ENCODE data around the gene RSPO3.

Gene RSPO3

DNA sequence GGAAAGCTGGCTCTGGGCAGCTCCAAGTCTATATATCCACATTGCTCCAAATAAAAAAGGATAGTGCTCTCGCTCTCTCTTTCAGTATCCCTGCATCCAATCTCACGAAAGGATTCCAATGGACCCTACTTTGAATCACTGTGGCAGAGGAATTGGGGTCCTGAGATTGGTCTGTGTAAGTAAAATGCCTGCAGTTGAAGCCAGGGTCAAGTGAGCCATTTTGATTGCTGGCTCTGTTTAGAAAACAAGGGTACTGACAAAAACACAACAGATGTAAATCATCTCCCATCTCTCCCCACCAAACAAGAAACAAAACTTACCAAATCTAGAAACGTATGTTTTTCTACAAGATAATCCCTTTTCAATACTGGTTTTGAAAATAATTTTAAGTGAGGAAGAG is 45.6 kb downstream of the RSPO3 start:
- no peak for DNase-seq (ENCODE audit: low spot score)

DNA sequence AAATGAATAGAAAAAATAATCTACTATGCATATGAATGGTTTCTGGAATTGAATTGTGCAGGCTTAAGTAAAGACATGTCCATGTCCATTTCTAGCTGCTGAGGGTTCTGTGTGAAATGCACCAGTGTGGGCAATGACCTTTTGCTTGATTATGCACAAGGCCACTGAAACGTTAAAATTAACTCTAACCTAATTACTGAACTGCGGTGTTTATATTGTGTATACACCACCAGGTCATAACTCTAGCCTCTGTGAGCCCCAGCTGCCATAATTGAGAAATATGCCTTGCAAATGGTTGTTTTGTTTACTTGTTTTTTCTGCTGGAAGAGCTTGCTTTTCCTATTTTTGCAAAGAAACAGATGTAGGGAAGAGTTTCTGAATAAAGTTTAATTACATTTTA is 46.1 kb downstream of the RSPO3 start:
- no peak for DNase-seq (ENCODE audit: low spot score)

DNA sequence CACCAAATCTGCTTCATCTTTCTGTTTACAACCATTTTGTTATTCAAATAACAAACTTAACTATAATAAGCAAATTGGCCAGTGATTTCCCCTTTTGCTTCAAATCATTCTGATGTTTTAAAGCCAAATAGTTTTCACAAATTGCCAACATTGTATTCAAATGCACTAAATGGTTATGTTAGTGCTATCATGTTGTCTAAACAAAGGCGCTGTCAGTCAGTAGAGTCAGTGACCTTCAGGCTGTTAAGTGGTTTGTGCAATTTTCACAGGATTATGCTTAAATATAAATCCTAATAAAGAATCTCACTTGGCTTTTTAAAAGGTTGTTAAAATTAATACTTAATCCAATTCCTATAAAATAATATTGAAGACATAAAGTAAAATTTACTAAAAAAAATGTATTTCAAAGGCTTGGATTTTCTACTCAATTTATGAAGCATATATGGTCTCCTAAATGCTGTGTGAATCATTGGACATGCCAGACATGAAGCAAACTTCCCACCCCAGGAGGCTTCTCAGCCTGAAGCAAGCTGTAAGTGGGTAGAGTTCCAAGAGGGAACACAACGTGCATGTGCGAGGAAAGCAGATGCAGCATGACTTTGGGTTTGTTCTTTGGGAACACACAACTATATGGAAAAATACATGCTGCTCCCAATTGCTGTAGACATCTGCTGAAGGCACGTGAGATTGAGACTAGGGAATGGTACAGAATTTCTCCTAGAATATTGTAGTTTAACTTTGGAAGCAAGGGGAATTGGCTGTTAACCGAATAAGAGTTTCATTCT is 54.9 kb downstream of the RSPO3 start:
- no peak for DNase-seq (ENCODE audit: low spot score)

- DNase-seq (ENCODE audit: low spot score) = no peak
Measured at GRCh38 chr6:127176146-127176545, 57.7 kb downstream of the RSPO3 start.

DNA sequence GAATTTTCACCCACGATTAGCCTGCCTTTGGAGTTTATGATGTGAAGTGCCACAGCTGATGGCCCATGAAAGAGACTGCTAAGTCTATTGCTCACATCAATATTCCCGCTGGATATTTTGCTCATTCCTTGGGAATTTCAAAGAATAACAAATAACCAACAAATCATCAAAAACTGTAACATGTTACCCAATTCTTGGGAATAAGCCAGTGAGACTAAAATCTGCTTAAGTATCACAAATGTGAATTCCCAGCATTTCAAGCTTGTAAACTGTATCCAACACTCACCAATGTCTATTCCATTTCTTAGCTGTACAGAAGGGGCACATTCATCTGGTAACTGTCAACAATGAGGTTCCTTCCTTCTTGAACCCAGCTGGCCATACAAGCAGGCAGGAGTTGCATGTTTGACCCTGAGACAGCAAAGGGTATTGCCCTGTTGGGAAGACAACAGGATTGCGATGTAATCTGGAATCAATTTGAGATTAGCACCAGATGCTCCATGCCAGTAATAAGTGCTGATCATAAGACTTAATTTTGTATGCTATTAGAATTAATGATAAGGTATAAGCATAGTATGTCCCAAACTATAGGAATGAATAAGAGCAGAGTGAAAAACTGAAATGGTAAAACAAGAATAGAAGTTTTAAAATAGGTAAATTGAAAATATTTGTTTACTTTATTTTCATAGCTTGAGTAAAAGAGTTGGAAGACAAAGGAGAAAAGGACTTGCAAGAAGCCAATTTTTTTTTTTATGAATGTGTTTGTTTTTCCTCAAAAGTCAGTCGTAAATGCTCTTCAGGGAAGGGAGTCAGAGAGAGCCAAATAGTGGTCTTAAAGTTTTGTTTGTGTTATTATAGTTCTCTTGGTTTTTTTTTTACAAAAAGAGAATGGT is 58.8 kb downstream of the RSPO3 start:
- peak; percentile 28 for DNase-seq (ENCODE audit: low spot score)

DNA sequence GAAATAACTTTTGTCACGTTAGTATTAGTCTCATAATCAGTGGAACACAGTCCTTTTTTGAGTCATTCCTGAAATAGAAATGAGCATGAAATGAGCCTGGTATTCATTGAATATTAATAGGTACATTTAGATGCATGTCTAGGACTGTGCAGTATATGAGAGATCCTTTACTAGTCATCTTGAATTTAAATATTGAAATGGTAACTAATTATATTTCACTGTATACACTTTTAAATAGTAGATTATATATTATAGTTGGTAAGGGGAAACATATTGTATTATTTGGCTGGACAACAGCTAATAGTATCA is 59.4 kb downstream of the RSPO3 start:
- DNase-seq (ENCODE audit: low spot score) = no peak

GRCh38 chr6:127178746-127179145 is 60.3 kb downstream of the RSPO3 start:
- DNase-seq (ENCODE audit: low spot score) = peak; percentile 14

DNA sequence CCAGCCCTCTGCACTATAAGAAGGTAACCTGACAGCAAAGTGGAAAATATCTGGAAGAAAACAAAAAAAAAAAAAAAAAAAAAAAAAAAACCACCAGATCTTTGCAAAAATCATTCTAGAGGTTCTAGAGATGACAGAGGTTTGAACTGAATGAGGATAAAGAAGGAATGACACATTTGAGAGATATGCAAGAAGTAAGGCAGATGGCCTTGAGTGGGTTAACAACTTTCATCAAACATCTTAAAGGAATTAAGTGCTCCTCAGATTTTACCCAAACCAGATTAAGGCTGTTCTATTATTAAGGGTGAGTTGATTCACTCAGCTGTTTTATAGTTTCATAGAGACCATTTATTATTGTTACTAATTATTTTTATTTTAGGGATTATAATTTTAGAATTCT is 62.0 kb downstream of the RSPO3 start:
- no peak for DNase-seq (ENCODE audit: low spot score)

DNA sequence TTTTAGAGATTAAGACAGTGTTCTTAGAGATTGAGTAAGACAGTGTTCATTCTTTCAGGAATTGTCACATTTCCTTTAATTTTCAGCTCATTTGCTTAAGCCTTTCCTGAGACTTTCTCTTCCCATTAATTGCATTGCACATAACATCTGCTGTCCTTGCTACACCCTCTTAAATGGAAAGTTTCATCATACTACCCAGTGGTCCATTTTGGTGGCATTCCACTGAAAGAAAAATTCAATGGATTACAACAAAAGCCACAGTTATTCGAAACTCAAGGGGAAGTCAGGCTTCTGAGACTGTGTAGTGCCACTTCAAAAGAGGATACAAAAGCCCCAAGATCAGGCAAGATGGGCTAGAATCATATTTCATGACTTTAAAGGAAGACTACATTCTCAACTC is 64.0 kb downstream of the RSPO3 start:
- DNase-seq (ENCODE audit: low spot score) = peak; percentile 49

- no peak for DNase-seq (ENCODE audit: low spot score)
Measured at GRCh38 chr6:127185437-127185995, 67.0 kb downstream of the RSPO3 start.

DNA sequence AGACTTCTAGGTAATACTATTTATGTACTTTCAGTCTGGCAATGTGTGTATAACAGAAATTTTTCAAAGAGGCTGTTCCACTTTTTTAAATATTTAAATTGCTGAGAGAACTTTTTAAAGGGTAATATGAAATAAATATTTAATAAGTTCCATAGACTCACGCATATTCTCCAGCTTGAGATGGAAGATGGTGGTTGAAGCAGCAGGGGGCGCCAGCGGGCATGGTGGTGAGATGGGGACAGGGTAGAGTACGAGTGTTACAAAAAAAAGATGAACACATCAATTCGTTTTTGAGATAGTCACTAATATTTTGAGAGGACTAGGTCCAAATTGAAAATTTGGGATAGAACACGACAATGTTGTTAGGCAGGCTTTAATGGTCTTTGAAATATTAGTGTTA is 68.4 kb downstream of the RSPO3 start:
- no peak for DNase-seq (ENCODE audit: low spot score)

- DNase-seq (ENCODE audit: low spot score) = no peak
Measured at GRCh38 chr6:127188744-127189143, 70.3 kb downstream of the RSPO3 start.

DNA sequence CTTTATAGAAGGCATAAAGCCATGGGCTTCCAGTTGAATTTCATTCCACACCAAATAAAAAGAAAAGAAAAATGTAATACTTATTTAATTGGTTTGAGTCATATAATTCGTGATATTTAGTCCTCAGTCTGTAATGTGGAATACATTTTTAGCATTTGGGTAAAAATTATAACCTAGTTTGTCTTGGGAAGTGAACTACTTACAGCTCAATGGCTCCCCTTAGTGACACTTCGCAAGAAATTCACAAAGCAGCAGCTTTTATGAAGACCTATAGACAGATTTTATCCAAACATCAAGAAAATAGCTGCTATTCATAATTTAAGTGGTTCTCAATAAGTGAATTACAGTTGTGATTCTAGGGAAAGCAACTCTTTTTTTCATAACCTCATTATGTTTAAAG is 72.1 kb downstream of the RSPO3 start:
- DNase-seq (ENCODE audit: low spot score) = peak; percentile 41

DNA sequence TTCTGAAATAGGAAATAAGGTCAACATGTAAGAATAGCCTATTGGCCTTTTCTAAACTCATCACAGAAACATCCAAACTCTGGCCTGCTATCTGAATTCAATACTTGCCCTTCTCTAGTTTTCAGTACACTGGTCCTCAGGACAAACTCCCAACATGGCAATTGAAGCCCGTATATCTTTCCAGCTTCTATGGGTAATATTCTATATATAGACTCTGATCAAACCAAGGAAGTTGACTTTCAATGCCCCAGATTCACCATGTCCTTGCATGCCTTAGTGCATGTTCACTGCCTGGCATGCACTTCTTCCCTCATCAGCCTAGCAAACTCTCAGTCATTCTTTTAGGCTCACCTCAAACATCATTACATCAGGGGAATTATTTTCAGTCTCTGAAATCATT is 73.2 kb downstream of the RSPO3 start:
- no peak for DNase-seq (ENCODE audit: low spot score)

DNA sequence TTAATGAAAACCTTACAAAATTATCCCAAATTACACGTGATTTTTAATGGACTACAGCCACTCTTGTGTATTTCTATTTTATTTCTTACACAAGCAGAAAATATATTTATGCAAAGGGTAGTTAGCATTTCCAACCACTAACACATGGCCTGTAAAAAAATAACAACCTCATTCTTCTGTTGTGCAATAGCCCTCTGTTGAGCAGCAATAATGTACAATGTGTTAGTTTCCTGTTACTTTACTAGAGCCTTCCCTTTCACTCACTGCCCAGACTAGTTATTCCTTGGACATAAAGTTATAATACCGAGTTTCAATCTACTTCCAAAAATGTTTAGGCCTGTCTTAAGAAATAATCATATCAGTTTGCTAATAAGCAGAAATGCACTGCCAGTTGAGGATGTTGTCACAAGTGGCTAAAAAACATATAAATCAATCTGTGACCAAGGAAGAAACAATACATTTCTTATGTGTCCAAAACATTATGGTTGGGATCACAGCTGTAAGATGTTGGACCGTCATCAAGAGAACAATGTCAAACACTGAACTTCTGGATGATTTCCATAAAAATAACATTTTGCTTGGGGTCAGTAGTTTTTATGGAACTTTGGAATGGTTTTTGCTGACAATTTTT is 74.6 kb downstream of the RSPO3 start:
- peak; percentile 52 for DNase-seq (ENCODE audit: low spot score)

GRCh38 chr6:127195833-127196232 is 77.4 kb downstream of the RSPO3 start:
- no peak for DNase-seq (ENCODE audit: low spot score)

DNA sequence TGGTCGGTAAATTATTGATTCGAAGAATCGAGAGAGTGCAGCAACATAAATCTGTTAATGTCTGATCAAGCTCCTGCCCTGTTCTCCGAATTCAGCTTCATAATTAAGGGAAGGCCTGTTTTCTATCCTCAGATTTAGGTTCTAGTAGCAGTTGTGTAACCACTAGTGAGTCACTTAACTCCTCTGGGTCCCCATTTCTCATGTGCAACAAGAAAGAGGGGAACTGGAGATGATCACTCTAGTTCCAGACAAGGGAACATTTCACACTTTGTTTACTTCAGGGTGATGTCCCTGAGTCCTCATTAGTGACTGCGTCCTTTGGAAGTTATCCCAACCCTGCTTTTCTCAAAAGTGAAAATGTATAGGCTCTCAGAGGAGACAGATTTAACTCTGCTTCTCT is 80.1 kb downstream of the RSPO3 start:
- DNase-seq (ENCODE audit: low spot score) = peak; percentile 44

DNA sequence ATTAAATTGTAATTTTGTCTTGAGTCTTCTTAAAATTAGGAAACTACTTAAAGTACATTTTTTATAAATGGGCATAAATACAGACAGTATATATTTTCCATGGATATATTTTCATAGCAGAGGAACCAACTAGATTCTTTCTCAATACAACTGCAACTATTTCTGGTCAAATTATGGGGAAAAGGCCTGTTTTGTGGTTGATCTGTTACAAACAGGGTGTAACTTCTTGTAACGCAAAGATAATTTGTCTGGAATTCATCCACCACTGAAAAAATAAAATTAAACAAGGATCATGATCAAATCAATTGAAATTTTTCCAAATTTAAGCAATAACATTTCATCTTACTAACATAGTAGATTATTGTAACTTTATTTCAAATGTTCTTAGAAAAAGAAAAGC is 81.0 kb downstream of the RSPO3 start:
- DNase-seq (ENCODE audit: low spot score) = no peak

- no peak for DNase-seq (ENCODE audit: low spot score)
Measured at GRCh38 chr6:127200114-127200513, 81.6 kb downstream of the RSPO3 start.

GRCh38 chr6:127201321-127201720 is 82.8 kb downstream of the RSPO3 start:
- peak; percentile 67 for DNase-seq (ENCODE audit: low spot score)

GRCh38 chr6:127202676-127203075 is 84.2 kb downstream of the RSPO3 start:
- peak; percentile 18 for DNase-seq (ENCODE audit: low spot score)

DNA sequence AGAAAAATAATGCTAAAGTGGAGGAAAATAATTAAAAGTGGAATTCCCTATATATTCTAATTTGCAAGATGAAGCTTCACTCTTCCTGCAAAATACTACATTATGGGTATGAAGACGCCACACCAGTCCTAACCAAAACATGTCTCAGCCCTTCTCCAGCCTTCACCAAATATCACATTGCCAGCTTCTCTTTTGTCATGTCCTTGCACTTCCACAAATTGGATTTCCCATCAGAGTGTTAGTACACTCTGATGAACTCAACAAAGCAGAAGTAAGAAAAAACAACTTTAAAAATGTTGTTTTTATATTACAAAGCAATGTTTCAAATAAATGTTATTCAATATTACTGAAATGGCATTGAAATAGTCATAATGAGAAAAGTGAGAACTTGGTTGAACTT is 85.8 kb downstream of the RSPO3 start:
- DNase-seq (ENCODE audit: low spot score) = no peak

GRCh38 chr6:127205036-127205435 is 86.6 kb downstream of the RSPO3 start:
- no peak for DNase-seq (ENCODE audit: low spot score)

All from GM03348 (cell line).